ENCODE data around the gene TIMP4.

TIMP4 gene

GRCh38 chr3:12131351-12132090, 27.2 kb downstream of the TIMP4 start:
- no peak overlapping the region for H3K4me3 ChIP-seq (ENCODE audit: low read depth, low read length)
- TF ChIP-seq CTCF (IDR thresholded peaks at IDR 0.05; ENCODE audit: low read depth, low read length, missing control alignments) = no peak
- no peak for DNase-seq (ENCODE audit: low read depth)

GRCh38 chr3:12127391-12127790, 31.3 kb downstream of the TIMP4 start:
- no peak for DNase-seq (ENCODE audit: low read depth)
- no peak for TF ChIP-seq CTCF (IDR thresholded peaks at IDR 0.05; ENCODE audit: low read depth, low read length, missing control alignments)
- no peak overlapping the region for H3K4me3 ChIP-seq (ENCODE audit: low read depth, low read length)

- H3K4me3 ChIP-seq (ENCODE audit: low read depth, low read length) = no peak overlapping the region
- no peak for TF ChIP-seq CTCF (IDR thresholded peaks at IDR 0.05; ENCODE audit: low read depth, low read length, missing control alignments)
Measured at GRCh38 chr3:12125772-12126171, 32.9 kb downstream of the TIMP4 start.

GRCh38 chr3:12121466-12121865, 37.2 kb downstream of the TIMP4 start:
- TF ChIP-seq CTCF (IDR thresholded peaks at IDR 0.05; ENCODE audit: low read depth, low read length, missing control alignments) = no peak
- H3K4me3 ChIP-seq (ENCODE audit: low read depth, low read length) = no peak overlapping the region
- no peak for DNase-seq (ENCODE audit: low read depth)

More at GRCh38 chr3:12125772-12126171, 32.9 kb downstream of the TIMP4 start:
- DNase-seq (ENCODE audit: low read depth) = no peak

GRCh38 chr3:12120374-12121140, 38.2 kb downstream of the TIMP4 start:
- no peak overlapping the region for H3K4me3 ChIP-seq (ENCODE audit: low read depth, low read length)
- DNase-seq (ENCODE audit: low read depth) = no peak
- no peak for TF ChIP-seq CTCF (IDR thresholded peaks at IDR 0.05; ENCODE audit: low read depth, low read length, missing control alignments)

GRCh38 chr3:12117473-12117872, 41.2 kb downstream of the TIMP4 start:
- no peak for DNase-seq (ENCODE audit: low read depth)
- no peak overlapping the region for H3K4me3 ChIP-seq (ENCODE audit: low read depth, low read length)
- no peak for TF ChIP-seq CTCF (IDR thresholded peaks at IDR 0.05; ENCODE audit: low read depth, low read length, missing control alignments)

All from GM12864 (cell line).